Sigmoid colon (tissue), 4 donors: ENCODE measurements around the gene RTTN.

Source experiments
- EP300 ChIP-seq, 4 donors: sonication (generic); formaldehyde crosslinking; IDR thresholded peaks; one replicate each; pipeline ENCODE4 v1.6.1; 2017; ENCODE audit warnings: antibody characterized with exemption in 4 of 4
- POLR2A ChIP-seq, 2 donors: fragments of 450-650 bp; IDR thresholded peaks; one replicate each; pipeline ENCODE4 v1.6.1; 2016; ENCODE audit warnings: antibody characterized with exemption in 2 of 2, mild to moderate bottlenecking in 2 of 2, moderate library complexity in 2 of 2
- POLR2AphosphoS5 ChIP-seq, 4 donors: sonication (generic); formaldehyde crosslinking; IDR thresholded peaks; one replicate each; pipeline ENCODE4 v1.6.1; 2017; ENCODE audit warnings: antibody characterized with exemption in 4 of 4
- TF ChIP-seq, protein P1 (sequence below), 4 experiments: fragments of 450-650 bp in 3 of 4; fragments of 200-600 bp in 1 of 4; IDR thresholded peaks; one replicate each; pipeline ENCODE4 v1.5.1; 2016 to 2019; ENCODE audit warnings: antibody characterized with exemption in 4 of 4, mild to moderate bottlenecking in 3 of 4, moderate library complexity in 2 of 4

DNA sequence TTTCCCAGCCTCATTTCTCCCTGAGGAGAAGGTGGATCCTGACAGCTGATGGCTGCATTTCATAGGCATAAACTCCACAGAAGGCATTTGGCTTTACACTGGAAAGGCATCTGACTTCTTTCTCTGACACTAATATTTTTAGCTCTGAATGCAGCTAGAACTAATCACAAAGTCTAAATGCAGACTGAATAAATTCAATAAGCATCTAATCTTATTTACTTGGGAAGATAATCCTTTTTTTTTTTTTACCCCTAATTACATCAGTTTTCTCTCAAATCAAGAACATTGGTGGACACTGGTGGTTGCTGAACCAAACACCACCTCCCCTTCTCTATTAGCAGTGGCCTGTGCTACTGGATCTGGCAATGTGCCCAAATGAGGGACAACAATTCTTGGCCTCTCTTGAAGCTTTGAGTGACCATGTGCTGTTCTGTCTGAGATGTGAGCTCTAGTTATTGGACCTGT, 206.9 kb downstream of the RTTN start:
- TF ChIP-seq POLR2A (IDR thresholded peaks at IDR 0.05): no peak
- TF ChIP-seq, protein P1, sequence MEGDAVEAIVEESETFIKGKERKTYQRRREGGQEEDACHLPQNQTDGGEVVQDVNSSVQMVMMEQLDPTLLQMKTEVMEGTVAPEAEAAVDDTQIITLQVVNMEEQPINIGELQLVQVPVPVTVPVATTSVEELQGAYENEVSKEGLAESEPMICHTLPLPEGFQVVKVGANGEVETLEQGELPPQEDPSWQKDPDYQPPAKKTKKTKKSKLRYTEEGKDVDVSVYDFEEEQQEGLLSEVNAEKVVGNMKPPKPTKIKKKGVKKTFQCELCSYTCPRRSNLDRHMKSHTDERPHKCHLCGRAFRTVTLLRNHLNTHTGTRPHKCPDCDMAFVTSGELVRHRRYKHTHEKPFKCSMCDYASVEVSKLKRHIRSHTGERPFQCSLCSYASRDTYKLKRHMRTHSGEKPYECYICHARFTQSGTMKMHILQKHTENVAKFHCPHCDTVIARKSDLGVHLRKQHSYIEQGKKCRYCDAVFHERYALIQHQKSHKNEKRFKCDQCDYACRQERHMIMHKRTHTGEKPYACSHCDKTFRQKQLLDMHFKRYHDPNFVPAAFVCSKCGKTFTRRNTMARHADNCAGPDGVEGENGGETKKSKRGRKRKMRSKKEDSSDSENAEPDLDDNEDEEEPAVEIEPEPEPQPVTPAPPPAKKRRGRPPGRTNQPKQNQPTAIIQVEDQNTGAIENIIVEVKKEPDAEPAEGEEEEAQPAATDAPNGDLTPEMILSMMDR (IDR thresholded peaks at IDR 0.05): no peak
- TF ChIP-seq POLR2AphosphoS5 (IDR thresholded peaks at IDR 0.05): no peak
- TF ChIP-seq EP300 (IDR thresholded peaks at IDR 0.05): no peak
